NB4 (cell line): ENCODE results near the gene FEM1B.
"Not testable (repeated sequence)": the region's sequence is repeated elsewhere in the genome, so short reads cannot be mapped to it uniquely, and the experiment has no call there.

ENCODE experiments used
- DNase-seq: peaks from one replicate; pipeline ENCODE4 v3.0.0; 2010; ENCODE audit warnings: low read depth
- H3K4me3 ChIP-seq: one replicate; pipeline ENCODE4 v1.5.1; 2011; ENCODE audit warnings: mild to moderate bottlenecking, low read depth, low read length, moderate library complexity
- MYC ChIP-seq: IDR thresholded peaks from 2 replicates; pipeline ENCODE4 v1.6.1; 2011; ENCODE audit warnings: low read depth, low read length
- POLR2A ChIP-seq: IDR thresholded peaks from 2 replicates; pipeline ENCODE4 v1.6.1; 2011; ENCODE audit warnings: mild to moderate bottlenecking; ENCODE audit not compliant: insufficient read length; ENCODE audit errors: extremely low read depth
- TF ChIP-seq, protein P1 (sequence below): IDR thresholded peaks from one replicate; pipeline ENCODE4 v1.5.1; 2012; ENCODE audit warnings: low read depth, low read length
- TF ChIP-seq, protein P2 (sequence below): IDR thresholded peaks from 2 replicates; pipeline ENCODE4 v1.6.1; 2011; ENCODE audit warnings: low read depth, low read length

FEM1B gene

DNA sequence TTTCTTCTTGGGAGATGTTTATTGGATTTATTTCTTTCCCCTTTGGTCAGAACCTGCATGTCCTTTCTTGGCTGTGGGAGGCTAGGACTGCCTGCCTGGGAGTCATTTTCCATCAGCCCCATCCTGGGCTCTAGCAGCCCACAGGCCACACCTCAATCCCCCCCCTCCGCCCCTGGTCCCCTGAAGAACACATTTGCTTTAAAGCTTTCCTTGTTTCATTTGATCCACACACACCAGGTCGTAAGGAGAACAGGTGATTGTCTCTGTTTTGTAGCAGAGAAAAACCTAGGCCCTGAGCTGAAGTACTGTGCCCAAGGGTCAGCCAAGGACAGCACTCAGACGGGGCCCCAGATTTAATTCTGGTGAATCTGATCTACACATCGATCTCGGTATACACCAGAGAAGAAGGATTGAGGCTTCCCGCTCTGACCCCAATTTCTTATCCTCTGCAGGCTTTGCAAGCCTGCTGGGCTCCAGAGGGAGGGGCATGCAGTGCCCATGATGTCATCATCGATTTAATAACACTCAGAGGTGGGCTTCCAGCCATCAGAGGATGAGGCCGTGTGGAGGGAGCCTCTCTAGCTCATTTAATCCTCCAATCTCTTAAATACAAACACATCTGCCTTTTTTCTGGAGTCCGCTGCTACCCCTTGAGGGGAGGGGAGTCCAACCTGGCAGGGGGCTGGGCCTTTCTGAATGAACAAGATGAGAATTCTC, 46.3 kb upstream of the FEM1B start:
- TF ChIP-seq MYC = no peak
- TF ChIP-seq, protein P1, sequence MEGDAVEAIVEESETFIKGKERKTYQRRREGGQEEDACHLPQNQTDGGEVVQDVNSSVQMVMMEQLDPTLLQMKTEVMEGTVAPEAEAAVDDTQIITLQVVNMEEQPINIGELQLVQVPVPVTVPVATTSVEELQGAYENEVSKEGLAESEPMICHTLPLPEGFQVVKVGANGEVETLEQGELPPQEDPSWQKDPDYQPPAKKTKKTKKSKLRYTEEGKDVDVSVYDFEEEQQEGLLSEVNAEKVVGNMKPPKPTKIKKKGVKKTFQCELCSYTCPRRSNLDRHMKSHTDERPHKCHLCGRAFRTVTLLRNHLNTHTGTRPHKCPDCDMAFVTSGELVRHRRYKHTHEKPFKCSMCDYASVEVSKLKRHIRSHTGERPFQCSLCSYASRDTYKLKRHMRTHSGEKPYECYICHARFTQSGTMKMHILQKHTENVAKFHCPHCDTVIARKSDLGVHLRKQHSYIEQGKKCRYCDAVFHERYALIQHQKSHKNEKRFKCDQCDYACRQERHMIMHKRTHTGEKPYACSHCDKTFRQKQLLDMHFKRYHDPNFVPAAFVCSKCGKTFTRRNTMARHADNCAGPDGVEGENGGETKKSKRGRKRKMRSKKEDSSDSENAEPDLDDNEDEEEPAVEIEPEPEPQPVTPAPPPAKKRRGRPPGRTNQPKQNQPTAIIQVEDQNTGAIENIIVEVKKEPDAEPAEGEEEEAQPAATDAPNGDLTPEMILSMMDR = no peak
- TF ChIP-seq, protein P2, sequence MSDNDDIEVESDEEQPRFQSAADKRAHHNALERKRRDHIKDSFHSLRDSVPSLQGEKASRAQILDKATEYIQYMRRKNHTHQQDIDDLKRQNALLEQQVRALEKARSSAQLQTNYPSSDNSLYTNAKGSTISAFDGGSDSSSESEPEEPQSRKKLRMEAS = no peak
- TF ChIP-seq POLR2A = no peak
- DNase-seq = no peak
- H3K4me3 ChIP-seq = no peak overlapping the region

- no peak overlapping the region for H3K4me3 ChIP-seq
- TF ChIP-seq POLR2A (no peak), MYC (no peak)
- TF ChIP-seq, protein P2 = no peak
- TF ChIP-seq, protein P1 = no peak
- peak; percentile 51 for DNase-seq
Observed at GRCh38 chr15:68232449-68232848, 45.1 kb upstream of the FEM1B start.

- H3K4me3 ChIP-seq = no peak overlapping the region
- TF ChIP-seq MYC (no peak), POLR2A (no peak)
- TF ChIP-seq, protein P2 = no peak
- DNase-seq = peak; percentile 87
Observed at GRCh38 chr15:68232937-68233336, 44.6 kb upstream of the FEM1B start.

DNA sequence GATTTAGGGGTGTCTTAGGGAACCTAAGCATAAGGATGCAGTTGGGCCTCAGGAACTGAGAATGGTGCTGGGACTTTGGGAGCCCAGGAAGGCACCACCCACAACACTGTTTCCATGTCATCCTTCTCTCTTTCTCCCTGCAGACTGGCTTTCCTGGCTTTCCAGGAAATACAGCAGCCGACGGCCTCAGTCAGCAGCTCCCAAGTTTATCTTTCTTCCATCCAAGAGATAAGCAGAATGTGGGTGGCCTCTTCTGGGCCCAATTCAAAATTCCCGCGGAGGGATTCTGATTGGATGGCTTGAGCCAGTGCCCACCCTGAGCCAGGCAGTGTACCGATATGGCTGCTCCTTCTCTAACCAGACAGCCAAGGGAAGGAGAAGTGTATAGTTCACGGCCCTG, 43.5 kb upstream of the FEM1B start:
- no peak overlapping the region for H3K4me3 ChIP-seq
- TF ChIP-seq MYC = no peak
- TF ChIP-seq, protein P2 = no peak
- TF ChIP-seq POLR2A = no peak
- TF ChIP-seq, protein P1 = no peak
- no peak for DNase-seq

DNA sequence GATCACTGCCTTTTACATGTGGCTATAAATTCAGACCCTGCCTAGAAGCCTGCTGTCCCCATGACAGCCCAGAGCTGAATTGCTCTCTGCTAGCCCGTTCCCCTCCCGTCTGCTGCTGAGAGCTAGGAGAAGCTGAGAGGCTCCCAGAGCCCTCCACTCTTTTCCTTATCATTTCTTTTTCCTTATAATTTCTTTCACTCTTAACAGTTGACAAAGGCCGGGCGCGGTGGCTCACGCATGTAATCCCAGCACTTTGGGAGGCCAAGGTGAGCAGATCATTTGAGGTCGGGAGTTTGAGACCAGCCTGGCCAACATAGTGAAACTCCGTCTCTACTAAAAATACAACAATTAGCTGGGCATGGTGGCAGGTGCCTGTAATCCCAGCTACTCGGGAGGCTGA, 43.0 kb upstream of the FEM1B start:
- not testable (repeated sequence) for H3K4me3 ChIP-seq, DNase-seq

GRCh38 chr15:68235022-68235421, 42.5 kb upstream of the FEM1B start:
- TF ChIP-seq, protein P1 = no peak
- TF ChIP-seq, protein P2 = no peak
- TF ChIP-seq MYC (no peak), POLR2A (no peak)
- no peak overlapping the region for H3K4me3 ChIP-seq
- DNase-seq = no peak

- TF ChIP-seq, protein P2 = no peak
- TF ChIP-seq POLR2A (no peak), MYC (no peak)
- TF ChIP-seq, protein P1 = no peak
- DNase-seq = no peak
- no peak overlapping the region for H3K4me3 ChIP-seq
Observed at GRCh38 chr15:68239025-68239424, 38.5 kb upstream of the FEM1B start.
